HG03342 (cell line): ENCODE data around the gene TRIP10.
"Not testable (repeated sequence)": the region's sequence is repeated elsewhere in the genome, so short reads cannot be mapped to it uniquely, and the experiment has no call there.

ENCODE experiments used
- ATAC-seq: cut with Tn5 transposase; IDR thresholded peaks from one replicate; pipeline ENCODE4 v1.9.1; 2021; ENCODE audit warnings: mild to moderate bottlenecking, moderate library complexity; ENCODE audit not compliant: unreplicated experiment

The TRIP10 gene

GRCh38 chr19:6740589-6741343 lies 1.3 kb downstream of the TRIP10 start:
- no peak for ATAC-seq

GRCh38 chr19:6743066-6743465 lies 3.6 kb downstream of the TRIP10 start:
- ATAC-seq: no peak

- no peak for ATAC-seq
Measured at GRCh38 chr19:6743714-6744380, 4.4 kb downstream of the TRIP10 start.

GRCh38 chr19:6744381-6745301 lies 5.2 kb downstream of the TRIP10 start:
- no peak for ATAC-seq

GRCh38 chr19:6745965-6746364 lies 6.5 kb downstream of the TRIP10 start:
- no peak for ATAC-seq

- ATAC-seq: not testable (repeated sequence)
Measured at GRCh38 chr19:6748543-6748942, 9.1 kb downstream of the TRIP10 start.

GRCh38 chr19:6750062-6750461 lies 10.6 kb downstream of the TRIP10 start:
- no peak for ATAC-seq

- ATAC-seq: no peak
Measured at GRCh38 chr19:6751189-6751588, 11.7 kb downstream of the TRIP10 start.

GRCh38 chr19:6752256-6753177 lies 13.0 kb downstream of the TRIP10 start:
- no peak for ATAC-seq

GRCh38 chr19:6753178-6754031 lies 13.9 kb downstream of the TRIP10 start:
- ATAC-seq: peak; percentile 67

GRCh38 chr19:6754136-6754535 lies 14.7 kb downstream of the TRIP10 start:
- no peak for ATAC-seq

GRCh38 chr19:6754653-6755463 lies 15.4 kb downstream of the TRIP10 start:
- ATAC-seq: no peak

GRCh38 chr19:6760606-6761005 lies 21.1 kb downstream of the TRIP10 start:
- no peak for ATAC-seq

GRCh38 chr19:6761053-6761676 lies 21.7 kb downstream of the TRIP10 start:
- no peak for ATAC-seq

- ATAC-seq: not testable (repeated sequence)
Measured at GRCh38 chr19:6762253-6762797, 22.8 kb downstream of the TRIP10 start.

GRCh38 chr19:6765738-6766356 lies 26.4 kb downstream of the TRIP10 start:
- no peak for ATAC-seq

GRCh38 chr19:6766357-6767080 lies 27.0 kb downstream of the TRIP10 start:
- ATAC-seq: no peak
